ENCODE results near the gene PCDHA1.
"Not testable (repeated sequence)": the region's sequence is repeated elsewhere in the genome, so short reads cannot be mapped to it uniquely, and the experiment has no call there.

Gene PCDHA1

DNA sequence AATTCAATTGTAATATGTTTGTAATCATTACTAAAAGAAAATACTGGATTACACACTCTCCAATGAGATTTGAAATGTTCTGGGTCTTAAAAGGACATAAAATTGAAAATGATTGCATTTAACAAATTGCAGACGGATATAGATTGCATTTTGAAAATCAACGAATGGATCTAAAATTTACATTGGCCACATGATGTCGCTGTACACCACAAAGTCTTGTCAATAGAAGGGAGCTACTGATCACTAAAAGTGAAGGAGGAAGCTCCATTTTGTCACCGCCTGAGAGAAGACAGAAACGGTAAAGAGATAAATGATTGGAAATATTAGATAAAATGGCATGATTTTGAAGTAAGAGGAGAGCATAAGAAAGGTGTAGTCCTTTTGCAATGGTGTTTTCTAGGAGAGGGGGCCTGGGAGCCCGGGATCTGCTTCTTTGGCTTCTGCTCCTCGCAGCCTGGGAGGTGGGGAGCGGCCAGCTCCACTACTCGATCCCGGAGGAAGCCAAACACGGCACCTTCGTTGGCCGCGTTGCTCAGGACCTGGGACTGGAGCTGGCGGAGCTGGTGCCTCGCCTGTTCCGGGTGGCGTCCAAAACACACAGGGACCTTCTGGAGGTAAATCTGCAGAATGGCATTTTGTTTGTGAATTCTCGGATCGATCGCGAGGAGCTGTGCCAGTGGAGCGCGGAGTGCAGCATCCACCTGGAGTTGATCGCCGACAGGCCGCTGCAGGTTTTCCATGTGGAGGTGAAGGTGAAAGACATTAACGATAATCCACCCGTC, at the start of gene PCDHA1:
PCDHA1 (plus strand) TSS at position 236 of the 782 bp plus-strand sequence.
- peak; percentile 80 for DNase-seq

DNA sequence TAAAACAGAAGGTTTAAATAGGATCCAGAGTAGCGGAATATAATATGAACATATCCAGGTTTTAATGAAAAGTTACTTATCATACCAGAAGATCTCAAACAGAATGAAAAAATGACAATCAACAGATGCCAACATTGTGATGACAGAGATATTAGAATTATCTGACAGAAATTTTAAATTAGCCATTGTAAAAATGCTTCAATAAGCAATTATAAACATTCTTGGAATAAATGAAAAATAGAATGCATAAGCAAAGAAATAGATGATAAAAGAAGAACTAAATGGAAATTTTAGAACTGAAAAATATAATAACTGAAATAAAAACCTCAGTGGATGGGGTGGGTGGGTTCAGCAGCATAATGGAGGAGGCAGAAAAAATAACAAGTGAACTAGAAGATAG, 48.5 kb upstream of the PCDHA1 start:
- no peak for DNase-seq

DNA sequence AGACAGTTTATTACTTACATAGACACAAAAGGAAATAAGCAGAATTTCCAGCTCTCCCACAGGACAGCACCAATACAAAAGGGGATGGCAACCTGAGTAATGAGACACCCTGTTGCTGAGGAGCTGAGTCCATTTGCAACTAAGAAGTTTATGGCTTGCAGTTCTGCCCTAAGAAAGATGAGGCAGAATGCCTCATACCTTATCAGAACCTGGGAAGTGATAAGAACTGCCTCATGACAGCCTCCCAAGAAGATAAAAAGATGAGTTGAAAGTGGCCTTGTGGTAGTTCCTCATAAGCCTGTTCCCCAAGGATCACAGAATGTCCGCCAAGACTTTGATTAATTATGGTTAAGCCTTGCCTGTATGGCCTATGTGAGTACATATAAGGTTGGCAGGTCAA, 44.0 kb upstream of the PCDHA1 start:
- no peak for DNase-seq

DNA sequence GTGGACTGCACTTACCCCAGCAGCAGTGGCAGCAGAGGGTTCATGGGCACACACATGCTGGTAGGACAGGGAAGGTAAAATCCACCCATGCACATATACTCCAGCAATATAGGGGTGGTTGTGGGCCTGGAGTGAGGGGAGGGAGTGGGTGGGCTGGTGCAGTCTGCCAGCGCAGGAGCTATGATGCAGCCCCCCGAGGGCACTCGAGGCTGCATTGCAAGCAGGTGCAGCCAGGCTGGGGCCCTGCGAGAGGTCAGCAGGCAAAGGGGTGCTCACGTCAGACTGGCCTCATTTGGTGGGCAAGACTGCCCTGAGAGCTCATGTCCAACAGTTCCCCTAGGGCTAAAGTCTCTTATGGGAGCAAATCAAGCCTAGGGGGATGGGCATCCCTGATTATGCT, 32.4 kb upstream of the PCDHA1 start:
- no peak for DNase-seq

DNA sequence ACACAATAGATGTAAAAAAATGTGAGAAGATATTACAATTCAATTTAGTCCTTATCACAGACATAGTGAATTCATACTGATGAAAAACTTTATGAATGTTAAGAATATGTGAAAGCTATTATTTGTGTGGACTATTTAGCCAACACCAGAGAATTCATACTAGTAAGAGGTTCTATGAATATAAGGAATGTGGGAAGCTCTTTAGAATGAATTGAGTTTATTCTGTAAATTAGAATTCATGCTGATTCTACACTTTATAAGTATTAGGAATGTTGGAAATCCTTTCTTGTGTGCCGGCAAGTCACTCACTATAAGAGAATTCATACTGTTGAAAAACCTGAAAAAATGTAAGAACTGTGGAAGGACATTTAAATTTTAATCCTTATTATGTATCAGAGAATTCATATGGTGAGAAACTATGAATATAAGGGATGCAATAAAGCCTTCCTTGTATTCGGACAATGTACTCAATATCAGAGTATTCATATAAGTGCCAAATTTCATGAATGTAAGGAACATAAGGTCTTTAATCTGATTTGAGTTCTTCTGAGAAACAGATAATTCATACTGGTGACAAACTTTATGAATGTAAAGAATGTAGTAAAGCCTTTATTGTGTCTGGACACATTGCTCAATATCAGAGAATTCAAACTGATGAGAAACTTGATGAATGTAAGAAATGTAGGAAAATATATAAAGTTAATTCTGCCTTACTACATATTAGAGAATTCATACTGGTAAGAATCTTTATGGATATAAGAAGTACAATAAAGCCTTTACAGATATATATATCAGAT, 21.6 kb upstream of the PCDHA1 start:
- no peak for DNase-seq

DNA sequence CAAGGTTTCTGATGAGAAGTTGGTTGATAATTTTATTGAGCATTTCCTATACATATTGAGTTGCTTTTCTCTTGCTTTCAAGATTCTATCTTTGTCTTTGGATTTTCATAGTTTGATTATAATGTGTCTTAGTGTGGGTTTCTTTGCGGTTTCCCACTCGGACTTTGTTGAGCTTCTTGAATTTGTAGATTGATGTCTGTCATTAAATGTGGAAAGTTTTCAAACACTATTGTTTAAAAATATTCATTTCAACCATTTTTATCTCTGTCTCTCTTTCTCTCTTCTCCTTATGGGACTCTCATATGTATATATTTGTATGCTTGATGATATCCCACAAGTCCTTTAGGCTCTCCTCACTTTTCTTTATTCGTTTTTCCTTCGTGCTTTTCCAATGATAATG, 18.5 kb upstream of the PCDHA1 start:
- DNase-seq: no peak

DNA sequence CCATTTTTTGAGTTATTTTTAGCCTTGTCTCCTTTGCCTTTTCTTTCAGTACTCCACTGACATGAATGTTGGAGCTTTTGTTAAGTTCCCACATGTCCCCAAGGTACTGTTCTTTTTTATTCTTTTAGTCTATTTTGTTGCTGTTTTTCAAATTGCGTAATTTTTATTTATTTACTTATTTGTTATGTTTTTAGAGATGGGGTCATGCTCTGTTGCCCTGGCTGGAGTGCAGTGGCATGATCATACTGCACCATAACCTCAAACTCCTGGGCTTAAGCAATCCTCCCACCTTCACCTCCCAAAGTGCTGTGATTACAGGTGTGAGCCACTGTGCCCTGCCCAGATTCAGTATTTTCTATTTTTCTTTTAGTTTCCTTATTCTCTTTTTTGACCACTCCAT, 5.4 kb upstream of the PCDHA1 start:
- no peak for DNase-seq

DNA sequence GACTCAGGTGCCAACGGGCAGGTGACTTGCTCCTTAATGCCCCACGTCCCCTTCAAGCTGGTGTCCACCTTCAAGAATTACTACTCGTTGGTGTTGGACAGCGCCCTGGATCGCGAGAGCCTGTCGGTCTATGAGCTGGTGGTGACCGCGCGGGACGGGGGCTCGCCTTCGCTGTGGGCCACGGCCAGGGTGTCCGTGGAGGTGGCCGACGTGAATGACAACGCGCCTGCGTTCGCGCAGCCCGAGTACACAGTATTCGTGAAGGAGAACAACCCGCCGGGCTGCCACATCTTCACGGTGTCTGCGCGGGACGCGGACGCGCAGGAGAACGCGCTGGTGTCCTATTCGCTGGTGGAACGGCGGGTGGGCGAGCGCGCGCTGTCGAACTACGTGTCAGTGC, 1.5 kb downstream of the PCDHA1 start:
- DNase-seq: not testable (repeated sequence)

DNA sequence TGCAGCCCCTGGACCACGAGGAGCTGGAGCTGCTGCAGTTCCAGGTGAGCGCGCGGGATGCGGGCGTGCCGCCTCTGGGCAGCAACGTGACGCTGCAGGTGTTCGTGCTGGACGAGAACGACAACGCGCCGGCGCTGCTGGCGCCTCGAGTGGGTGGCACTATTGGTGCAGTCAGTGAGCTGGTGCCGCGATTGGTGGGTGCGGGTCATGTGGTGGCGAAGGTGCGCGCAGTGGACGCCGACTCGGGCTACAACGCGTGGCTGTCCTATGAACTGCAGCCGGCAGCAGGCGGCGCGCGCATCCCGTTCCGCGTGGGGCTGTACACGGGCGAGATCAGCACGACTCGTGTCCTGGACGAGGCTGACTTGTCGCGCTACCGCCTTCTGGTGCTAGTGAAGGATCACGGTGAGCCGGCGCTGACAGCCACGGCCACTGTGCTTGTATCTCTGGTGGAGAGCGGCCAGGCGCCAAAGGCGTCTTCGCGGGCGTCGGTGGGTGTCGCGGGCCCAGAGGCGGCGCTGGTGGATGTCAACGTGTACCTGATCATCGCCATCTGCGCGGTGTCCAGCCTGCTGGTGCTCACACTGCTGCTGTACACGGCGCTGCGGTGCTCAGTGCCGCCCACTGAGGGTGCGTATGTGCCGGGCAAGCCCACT, 2.0 kb downstream of the PCDHA1 start:
- not testable (repeated sequence) for DNase-seq

DNA sequence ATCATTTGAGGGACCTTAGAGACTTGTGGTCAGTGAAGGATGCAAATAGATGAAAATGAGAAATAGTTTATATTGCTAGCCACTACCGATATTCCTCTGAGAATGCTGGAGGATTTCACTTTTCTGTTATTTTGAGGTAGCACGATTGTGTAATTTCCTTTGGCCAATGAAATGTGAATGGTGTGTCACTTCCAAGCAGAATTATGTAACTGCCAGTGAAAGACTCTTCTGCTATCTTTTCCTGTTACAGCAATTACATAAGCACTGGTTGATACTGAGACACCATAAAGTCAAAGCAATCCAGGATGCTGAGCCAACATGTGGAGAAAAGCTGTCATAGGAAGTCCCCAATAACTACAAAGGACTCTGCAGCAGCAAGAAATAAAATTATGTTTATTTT, 5.1 kb downstream of the PCDHA1 start:
- no peak for DNase-seq

DNA sequence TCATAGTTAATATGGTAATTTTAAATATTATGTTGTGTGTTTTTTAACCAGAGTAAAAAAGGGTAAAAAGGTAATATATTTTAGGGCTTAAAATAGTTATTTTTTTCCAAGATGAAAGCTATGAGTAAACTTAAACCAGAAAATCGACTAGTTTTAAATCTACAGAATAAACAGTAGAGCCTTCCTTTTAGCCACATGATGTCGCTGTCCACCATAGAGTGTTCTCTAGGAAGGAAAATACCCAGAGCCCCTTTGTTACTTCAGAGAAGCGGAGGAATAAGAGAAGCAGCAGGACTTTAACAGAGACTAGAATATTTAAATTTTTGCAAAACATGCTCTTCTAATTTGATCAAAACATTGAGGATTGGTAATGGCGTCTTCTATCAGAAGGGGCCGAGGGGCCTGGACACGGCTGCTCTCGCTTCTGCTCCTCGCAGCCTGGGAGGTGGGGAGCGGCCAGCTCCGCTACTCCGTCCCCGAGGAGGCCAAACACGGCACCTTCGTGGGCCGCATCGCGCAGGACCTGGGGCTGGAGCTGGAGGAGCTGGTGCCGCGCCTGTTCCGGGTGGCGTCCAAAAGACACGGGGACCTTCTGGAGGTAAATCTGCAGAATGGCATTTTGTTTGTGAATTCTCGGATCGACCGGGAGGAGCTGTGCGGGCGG, 8.8 kb downstream of the PCDHA1 start, which contains the start of gene PCDHA2:
PCDHA2 (plus strand) TSS at position 258 of the 664 bp plus-strand sequence.
- DNase-seq: peak; percentile 27

DNA sequence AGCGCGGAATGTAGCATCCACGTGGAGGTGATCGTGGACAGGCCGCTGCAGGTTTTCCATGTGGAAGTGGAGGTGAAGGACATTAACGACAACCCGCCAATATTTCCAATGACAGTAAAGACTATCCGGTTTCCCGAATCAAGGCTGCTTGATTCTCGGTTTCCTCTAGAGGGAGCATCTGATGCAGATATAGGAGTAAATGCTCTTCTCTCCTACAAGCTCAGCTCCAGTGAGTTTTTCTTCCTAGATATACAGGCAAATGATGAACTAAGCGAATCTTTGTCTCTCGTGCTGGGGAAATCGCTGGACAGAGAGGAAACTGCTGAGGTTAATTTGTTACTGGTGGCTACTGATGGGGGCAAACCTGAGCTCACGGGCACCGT, 9.3 kb downstream of the PCDHA1 start:
- peak; percentile 25 for DNase-seq

DNA sequence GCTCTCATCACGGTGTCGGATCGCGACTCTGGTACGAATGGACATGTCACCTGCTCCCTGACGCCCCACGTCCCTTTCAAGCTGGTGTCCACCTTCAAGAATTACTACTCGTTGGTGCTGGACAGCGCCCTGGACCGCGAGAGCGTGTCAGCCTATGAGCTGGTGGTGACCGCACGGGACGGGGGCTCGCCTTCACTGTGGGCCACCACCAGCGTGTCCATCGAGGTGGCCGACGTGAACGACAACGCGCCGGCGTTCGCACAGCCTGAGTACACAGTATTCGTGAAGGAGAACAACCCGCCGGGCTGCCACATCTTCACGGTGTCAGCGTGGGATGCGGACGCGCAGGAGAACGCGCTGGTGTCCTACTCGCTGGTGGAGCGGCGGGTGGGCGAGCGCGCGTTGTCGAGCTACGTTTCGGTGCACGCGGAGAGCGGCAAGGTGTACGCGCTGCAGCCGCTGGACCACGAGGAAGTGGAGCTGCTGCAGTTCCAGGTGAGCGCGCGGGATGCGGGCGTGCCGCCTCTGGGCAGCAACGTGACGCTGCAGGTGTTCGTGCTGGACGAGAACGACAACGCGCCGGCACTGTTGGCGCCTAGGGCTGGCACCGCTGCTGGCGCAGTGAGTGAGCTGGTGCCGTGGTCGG, 10.3 kb downstream of the PCDHA1 start:
- DNase-seq: not testable (repeated sequence)

DNA sequence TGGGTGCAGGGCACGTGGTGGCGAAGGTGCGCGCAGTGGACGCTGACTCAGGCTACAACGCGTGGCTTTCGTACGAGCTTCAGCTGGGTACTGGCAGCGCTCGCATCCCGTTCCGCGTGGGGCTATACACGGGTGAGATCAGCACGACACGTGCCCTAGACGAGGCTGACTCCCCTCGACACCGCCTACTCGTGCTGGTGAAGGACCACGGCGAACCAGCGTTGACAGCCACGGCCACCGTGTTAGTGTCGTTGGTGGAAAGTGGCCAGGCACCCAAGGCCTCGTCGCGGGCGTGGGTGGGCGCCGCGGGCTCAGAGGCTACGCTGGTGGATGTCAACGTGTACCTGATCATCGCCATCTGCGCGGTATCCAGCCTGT, 10.8 kb downstream of the PCDHA1 start:
- DNase-seq: no peak

DNA sequence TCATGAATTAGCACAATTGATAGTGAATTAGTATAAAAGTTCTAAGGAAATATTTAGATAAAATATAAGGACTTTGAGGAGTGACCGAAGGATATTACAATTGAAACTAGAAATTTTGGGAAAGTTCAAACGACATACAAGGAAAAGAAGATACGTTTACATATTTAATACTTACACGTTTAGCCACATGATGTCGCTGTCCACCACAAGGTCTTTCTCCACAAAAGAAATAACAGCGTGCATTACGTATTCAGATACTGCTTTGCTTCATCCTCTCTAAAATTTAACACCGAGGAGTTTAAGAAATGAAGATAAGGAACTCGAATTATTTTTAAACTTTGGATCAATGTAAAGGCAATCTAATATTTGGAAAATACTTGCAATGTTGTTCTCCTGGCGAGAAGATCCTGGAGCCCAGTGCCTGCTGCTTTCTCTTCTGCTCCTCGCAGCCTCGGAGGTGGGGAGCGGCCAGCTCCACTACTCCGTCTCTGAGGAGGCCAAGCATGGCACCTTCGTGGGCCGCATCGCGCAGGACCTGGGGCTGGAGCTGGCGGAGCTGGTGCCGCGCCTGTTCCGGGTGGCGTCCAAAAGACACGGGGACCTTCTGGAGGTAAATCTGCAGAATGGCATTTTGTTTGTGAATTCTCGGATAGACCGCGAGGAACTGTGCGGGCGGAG, 15.0 kb downstream of the PCDHA1 start, which contains the start of gene PCDHA3:
PCDHA3 (plus strand) TSS at position 242 of the 678 bp plus-strand sequence.
- DNase-seq: peak; percentile 6

DNA sequence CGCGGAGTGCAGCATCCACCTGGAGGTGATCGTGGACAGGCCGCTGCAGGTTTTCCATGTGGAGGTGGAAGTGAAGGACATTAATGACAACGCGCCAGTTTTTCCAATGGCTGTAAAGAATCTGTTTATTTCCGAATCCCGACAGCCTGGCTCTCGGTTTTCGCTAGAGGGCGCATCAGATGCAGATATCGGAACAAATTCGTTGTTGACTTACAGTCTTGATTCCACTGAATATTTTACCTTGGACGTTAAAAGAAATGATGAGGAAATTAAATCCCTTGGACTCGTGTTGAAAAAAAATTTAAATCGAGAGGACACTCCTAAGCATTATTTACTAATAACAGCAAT, 15.5 kb downstream of the PCDHA1 start:
- no peak for DNase-seq

DNA sequence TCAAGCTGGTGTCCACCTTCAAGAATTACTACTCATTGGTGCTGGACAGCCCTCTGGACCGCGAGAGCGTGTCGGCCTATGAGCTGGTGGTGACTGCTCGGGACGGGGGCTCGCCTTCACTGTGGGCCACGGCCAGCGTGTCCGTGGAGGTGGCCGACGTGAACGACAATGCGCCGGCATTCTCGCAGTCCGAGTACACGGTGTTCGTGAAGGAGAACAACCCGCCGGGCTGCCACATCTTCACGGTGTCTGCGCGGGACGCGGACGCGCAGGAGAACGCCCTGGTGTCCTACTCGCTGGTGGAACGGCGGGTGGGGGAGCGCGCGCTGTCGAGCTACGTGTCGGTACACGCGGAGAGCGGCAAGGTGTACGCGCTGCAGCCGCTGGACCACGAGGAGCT, 16.4 kb downstream of the PCDHA1 start:
- not testable (repeated sequence) for DNase-seq

DNA sequence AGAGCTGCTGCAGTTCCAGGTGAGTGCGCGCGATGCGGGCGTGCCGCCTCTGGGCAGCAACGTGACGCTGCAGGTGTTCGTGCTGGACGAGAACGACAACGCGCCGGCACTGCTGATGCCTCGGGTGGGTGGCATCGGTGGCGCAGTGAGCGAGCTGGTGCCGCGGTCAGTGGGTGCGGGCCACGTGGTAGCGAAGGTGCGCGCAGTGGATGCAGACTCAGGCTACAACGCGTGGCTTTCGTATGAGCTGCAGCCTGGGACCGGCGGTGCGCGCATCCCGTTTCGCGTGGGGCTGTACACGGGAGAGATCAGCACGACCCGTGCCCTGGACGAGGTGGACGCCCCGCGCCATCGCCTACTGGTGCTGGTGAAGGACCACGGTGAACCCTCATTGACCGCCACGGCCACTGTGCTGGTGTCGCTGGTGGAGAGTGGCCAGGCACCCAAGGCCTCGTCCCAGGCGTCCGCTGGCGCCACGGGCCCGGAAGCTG, 16.9 kb downstream of the PCDHA1 start:
- DNase-seq: no peak

DNA sequence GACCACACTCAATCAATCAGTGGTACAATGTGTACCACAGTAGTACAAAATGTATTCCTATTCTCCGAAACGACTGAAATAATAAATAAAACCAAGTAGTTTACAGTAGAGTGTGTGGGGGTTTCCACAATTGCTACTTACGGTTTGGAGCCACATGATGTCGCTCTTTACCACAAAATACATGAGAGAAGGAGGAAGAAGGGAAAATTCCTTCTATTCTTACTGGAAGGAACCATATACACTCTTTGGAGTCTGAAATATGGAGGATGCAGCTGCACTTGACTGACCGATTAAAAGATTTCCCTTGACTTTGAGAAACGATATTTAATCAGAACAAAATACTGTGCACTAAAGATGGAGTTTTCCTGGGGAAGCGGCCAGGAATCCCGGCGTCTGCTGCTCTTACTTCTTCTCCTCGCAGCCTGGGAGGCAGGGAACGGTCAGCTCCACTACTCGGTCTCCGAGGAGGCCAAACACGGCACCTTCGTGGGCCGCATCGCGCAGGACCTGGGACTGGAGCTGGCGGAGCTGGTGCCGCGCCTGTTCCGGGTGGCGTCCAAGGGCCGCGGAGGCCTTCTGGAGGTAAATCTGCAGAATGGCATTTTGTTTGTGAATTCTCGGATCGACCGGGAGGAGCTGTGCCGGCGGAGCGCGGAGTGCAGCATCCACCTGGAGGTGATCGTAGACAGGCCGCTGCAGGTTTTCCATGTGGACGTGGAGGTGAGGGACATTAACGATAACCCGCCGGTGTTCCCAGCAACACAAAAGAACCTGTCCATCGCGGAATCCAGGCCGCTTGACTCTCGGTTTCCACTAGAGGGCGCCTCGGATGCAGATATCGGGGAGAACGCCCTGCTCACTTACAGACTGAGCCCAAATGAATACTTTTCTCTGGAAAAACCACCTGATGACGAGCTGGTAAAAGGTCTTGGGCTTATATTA, 21.2 kb downstream of the PCDHA1 start, which contains the start of gene PCDHA4:
PCDHA4 (plus strand) TSS at position 235 of the 942 bp plus-strand sequence.
- peak; percentile 80 for DNase-seq

DNA sequence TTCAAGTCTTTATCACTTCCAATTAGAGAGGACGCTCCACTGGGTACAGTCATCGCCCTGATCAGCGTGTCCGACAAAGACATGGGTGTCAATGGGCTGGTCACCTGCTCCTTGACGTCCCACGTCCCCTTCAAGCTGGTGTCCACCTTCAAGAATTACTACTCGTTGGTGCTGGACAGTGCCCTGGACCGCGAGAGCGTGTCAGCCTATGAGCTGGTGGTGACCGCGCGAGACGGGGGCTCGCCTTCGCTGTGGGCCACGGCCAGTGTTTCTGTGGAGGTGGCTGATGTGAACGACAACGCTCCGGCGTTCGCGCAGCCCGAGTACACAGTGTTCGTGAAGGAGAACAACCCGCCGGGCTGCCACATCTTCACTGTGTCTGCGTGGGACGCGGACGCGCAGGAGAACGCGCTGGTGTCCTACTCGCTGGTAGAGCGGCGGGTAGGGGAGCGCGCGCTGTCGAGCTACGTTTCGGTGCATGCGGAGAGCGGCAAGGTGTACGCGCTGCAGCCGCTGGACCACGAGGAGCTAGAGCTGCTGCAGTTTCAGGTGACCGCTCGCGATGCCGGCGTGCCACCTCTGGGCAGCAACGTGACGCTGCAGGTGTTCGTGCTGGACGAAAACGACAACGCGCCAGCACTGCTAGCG, 22.4 kb downstream of the PCDHA1 start:
- DNase-seq: not testable (repeated sequence)
